SJCRH30 (cell line): Measurements from ENCODE around the gene NFKBIL1. TPM values are rescaled to one million over a fixed set of nuclear protein-coding genes. Genes with fewer than 3 reads are reported as not detected.
A peak's percentile ranks its signal among the peaks of the same experiment; 100 is the strongest.

Source experiments
- DNase-seq, 2 experiments: peaks; one replicate each; pipeline ENCODE4 v3.0.0-alpha.2; 2015 to 2020
- H3K27ac ChIP-seq: fragments of 250-450 bp; sonication (Bioruptor Pico); 2 replicates; pipeline ENCODE4 v1.5.1; 2020; ENCODE audit warnings: mild to moderate bottlenecking, moderate library complexity
- H3K27me3 ChIP-seq: fragments of 250-450 bp; sonication (Bioruptor Pico); 2 replicates; pipeline ENCODE4 v1.5.1; 2020; ENCODE audit warnings: mild to moderate bottlenecking, moderate library complexity
- H3K36me3 ChIP-seq: fragments of 250-450 bp; sonication (Bioruptor Pico); 2 replicates; pipeline ENCODE4 v1.5.1; 2020; ENCODE audit warnings: mild to moderate bottlenecking, moderate library complexity
- H3K4me1 ChIP-seq: fragments of 250-450 bp; sonication (Bioruptor Pico); 2 replicates; pipeline ENCODE4 v1.5.1; 2020; ENCODE audit warnings: mild to moderate bottlenecking, moderate library complexity
- H3K4me3 ChIP-seq: fragments of 250-450 bp; sonication (Bioruptor Pico); 2 replicates; pipeline ENCODE4 v1.5.1; 2020; ENCODE audit warnings: mild to moderate bottlenecking, moderate library complexity
- H3K9me3 ChIP-seq: fragments of 250-450 bp; sonication (Bioruptor Pico); replicated peaks from 2 replicates; pipeline ENCODE4 v1.5.1; 2020; ENCODE audit warnings: mild to moderate bottlenecking, moderate library complexity
- total RNA-seq: library from RNA; depleted of rRNA; stranded (reverse); fragments of >200 nt; shearing (Covaris generic); gene quantifications from 2 replicates; pipeline ENCODE4 v1.2.3, GENCODE V29; 2014

The NFKBIL1 gene
- total RNA-seq, 1 experiment from 2014 or later = 8.5 TPM

- no peak overlapping the region for H3K27ac ChIP-seq
- H3K36me3 ChIP-seq = no peaks in the 10 kb centered on the region
Measured at GRCh38 chr6:31567531-31568370, 20.3 kb downstream of the NFKBIL1 start.

GRCh38 chr6:31568537-31568961 is 21.1 kb downstream of the NFKBIL1 start:
- no peaks in the 10 kb centered on the region for H3K36me3 ChIP-seq
- DNase-seq = no peak
- no peak overlapping the region for H3K27ac ChIP-seq
- peaks cover 3% of the 10 kb centered on the region; the same call in 1 of the 2 replicates for H3K4me1 ChIP-seq
- H3K4me3 ChIP-seq = no peak overlapping the region
- H3K9me3 ChIP-seq = no peaks in the 10 kb centered on the region
- peaks cover 14% of the 10 kb centered on the region; the same call in 1 of the 2 replicates for H3K27me3 ChIP-seq

More at GRCh38 chr6:31567531-31568370, 20.3 kb downstream of the NFKBIL1 start:
- Histone ChIP-seq H3K9me3 (no peaks in the 10 kb centered on the region), H3K4me1 (peaks cover 10% of the 10 kb centered on the region; the same call in 1 of the 2 replicates), H3K27me3 (peaks cover 14% of the 10 kb centered on the region; the same call in 1 of the 2 replicates), H3K4me3 (no peak overlapping the region)
- DNase-seq = no peak

GRCh38 chr6:31569861-31570536 is 22.6 kb downstream of the NFKBIL1 start:
- Histone ChIP-seq H3K4me1 (no peaks in the 10 kb centered on the region), H3K4me3 (no peak overlapping the region), H3K27me3 (peaks cover 14% of the 10 kb centered on the region; the same call in 1 of the 2 replicates), H3K9me3 (no peaks in the 10 kb centered on the region), H3K36me3 (no peaks in the 10 kb centered on the region), H3K27ac (no peak overlapping the region)
- no peak for DNase-seq

GRCh38 chr6:31572041-31572911 is 24.9 kb downstream of the NFKBIL1 start, which contains the start of gene LTA:
Gene LTA (plus strand): TSS chr6:31572289. CDS start chr6:31572743, 454 bp downstream.
- Histone ChIP-seq H3K27me3 (peaks cover 14% of the 10 kb centered on the region; the same call in 1 of the 2 replicates), H3K9me3 (no peaks in the 10 kb centered on the region), H3K4me3 (no peak within 1 kb of the TSS), H3K36me3 (no peaks in the 10 kb centered on the region), H3K27ac (no peak within 1 kb of the TSS), H3K4me1 (no peaks in the 10 kb centered on the region)
- no peak for DNase-seq

- DNase-seq = no peak
- no peak overlapping the region for H3K4me3 ChIP-seq
- H3K4me1 ChIP-seq = no peaks in the 10 kb centered on the region
- no peaks in the 10 kb centered on the region for H3K9me3 ChIP-seq
- H3K27ac ChIP-seq = no peak overlapping the region
- peaks cover 14% of the 10 kb centered on the region; the same call in 1 of the 2 replicates for H3K27me3 ChIP-seq
- H3K36me3 ChIP-seq = no peaks in the 10 kb centered on the region
Measured at GRCh38 chr6:31573239-31574105, 26.1 kb downstream of the NFKBIL1 start.

GRCh38 chr6:31574106-31575061 is 27.0 kb downstream of the NFKBIL1 start:
- peaks cover 14% of the 10 kb centered on the region; the same call in 1 of the 2 replicates for H3K27me3 ChIP-seq
- no peaks in the 10 kb centered on the region for H3K36me3 ChIP-seq
- no peak overlapping the region for H3K4me3 ChIP-seq
- no peaks in the 10 kb centered on the region for H3K9me3 ChIP-seq
- no peak overlapping the region for H3K27ac ChIP-seq
- no peaks in the 10 kb centered on the region for H3K4me1 ChIP-seq
- DNase-seq = no peak

GRCh38 chr6:31575335-31575901 is 28.0 kb downstream of the NFKBIL1 start, which contains the start of gene TNF:
Gene TNF (plus strand): TSS chr6:31575565. CDS start chr6:31575742, 177 bp downstream.
- no peak for DNase-seq
- Histone ChIP-seq H3K4me1 (no peaks in the 10 kb centered on the region), H3K36me3 (no peaks in the 10 kb centered on the region), H3K9me3 (no peaks in the 10 kb centered on the region), H3K27me3 (peaks cover 14% of the 10 kb centered on the region; the same call in 1 of the 2 replicates), H3K27ac (no peak within 1 kb of the TSS), H3K4me3 (no peak within 1 kb of the TSS)

GRCh38 chr6:31575952-31576685 is 28.7 kb downstream of the NFKBIL1 start:
- Histone ChIP-seq H3K27me3 (peaks cover 14% of the 10 kb centered on the region; the same call in 1 of the 2 replicates), H3K4me1 (no peaks in the 10 kb centered on the region), H3K36me3 (no peaks in the 10 kb centered on the region), H3K27ac (no peak overlapping the region), H3K9me3 (no peaks in the 10 kb centered on the region), H3K4me3 (no peak overlapping the region)
- DNase-seq = peak; percentile 7 to 21

GRCh38 chr6:31576897-31577578 is 29.6 kb downstream of the NFKBIL1 start:
- H3K4me3 ChIP-seq = no peak overlapping the region
- H3K4me1 ChIP-seq = no peaks in the 10 kb centered on the region
- H3K9me3 ChIP-seq = no peaks in the 10 kb centered on the region
- H3K36me3 ChIP-seq = no peaks in the 10 kb centered on the region
- H3K27me3 ChIP-seq = peaks cover 5% of the 10 kb centered on the region; the same call in 1 of the 2 replicates
- no peak overlapping the region for H3K27ac ChIP-seq
- no peak for DNase-seq

- Histone ChIP-seq H3K27me3 (peaks cover 2% of the 10 kb centered on the region; the same call in 1 of the 2 replicates), H3K27ac (no peak overlapping the region), H3K9me3 (no peaks in the 10 kb centered on the region), H3K4me1 (no peaks in the 10 kb centered on the region), H3K36me3 (no peaks in the 10 kb centered on the region), H3K4me3 (no peak overlapping the region)
- DNase-seq = no peak
Measured at GRCh38 chr6:31577579-31577966, 30.2 kb downstream of the NFKBIL1 start.
